ENCODE data around the gene HEMGN.
A peak's percentile ranks its signal among the peaks of the same experiment; 100 is the strongest.

The HEMGN gene

DNA sequence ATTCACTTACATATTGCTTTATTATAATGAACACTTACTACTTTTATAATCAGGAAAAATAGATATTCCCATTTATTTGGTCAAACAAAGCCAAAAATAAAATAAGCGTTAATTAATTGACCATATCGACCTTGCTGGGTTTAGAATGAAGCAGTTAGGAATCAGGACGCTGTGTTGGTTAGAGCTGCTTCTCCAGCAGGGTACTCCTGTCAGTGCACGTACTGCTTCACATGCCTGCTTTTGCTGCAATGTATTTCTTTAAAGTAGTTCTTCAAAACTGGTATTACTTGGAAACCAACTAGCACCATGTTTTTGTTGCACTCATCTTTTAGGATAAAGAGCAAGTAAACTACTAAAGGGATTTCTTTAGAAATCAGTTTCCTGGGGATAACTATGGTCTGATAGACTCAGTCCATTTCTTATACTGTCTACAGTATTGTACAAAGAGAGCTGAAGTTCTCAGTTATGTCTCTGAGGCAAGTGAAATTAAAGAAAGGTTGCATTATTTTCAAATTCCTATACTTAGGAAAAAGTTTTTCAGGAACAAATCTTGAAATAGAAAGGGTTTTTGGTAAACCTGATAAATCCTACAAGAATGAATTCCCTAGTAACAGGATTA, 8.9 kb downstream of the HEMGN start:
- no peak for DNase-seq (ENCODE audit: low spot score)

DNA sequence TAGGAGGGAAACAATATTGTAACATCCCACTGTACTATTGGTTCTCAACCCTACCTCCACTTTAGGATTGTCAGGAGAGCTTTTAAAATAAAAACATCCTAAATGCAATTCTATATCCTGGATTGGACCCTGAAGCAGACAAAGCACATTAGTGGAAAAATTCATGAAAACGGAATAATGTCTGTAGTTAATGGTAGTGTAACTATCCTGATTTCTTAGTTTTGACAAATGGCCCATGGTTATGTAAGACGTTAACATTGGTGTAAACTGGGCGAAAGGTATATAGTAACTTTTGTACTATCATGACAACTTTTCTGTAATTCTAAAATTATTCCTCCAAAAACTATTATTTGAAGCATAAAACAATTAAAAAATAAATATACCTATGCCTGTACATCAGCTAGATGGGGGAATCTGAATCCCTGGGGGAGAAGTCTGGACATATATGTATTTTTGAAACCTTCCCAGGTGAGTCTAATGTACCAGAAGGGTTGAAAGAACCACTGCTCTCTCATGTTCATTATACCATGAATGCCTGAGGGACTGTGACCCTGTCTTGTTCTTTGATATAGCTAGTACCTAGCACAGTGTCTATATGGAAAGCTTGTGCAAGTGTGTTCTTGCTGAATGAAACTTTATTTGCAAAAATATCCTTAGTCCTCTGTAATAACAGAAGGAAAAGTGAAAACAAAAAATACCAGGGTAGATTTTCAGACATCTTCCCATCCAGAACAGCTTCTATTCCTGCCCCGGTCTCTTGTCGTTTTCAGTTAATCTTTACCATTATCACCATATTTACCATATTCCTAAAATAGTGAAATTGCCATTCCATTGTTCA, 12.3 kb downstream of the HEMGN start:
- no peak for DNase-seq (ENCODE audit: low spot score)

DNA sequence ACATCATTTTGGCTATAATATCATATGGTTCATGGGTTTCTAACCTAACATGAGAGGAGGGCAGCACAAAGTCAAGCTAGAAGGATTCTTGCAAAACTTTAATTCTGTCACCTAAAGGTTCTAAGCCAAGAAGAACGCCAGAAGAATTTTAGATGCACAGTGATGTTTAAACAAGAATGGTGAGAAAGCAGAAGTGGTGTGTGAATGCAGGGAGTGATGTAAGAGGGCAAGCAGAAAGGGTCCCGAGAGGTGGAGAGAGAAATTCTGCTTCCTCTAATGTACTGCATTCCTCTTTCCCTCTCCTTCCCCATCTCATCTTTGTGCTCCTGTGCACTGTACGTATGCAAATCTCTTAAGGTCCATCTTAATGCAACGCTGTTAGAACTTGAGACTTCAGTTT, 13.6 kb downstream of the HEMGN start:
- DNase-seq (ENCODE audit: low spot score): no peak

DNA sequence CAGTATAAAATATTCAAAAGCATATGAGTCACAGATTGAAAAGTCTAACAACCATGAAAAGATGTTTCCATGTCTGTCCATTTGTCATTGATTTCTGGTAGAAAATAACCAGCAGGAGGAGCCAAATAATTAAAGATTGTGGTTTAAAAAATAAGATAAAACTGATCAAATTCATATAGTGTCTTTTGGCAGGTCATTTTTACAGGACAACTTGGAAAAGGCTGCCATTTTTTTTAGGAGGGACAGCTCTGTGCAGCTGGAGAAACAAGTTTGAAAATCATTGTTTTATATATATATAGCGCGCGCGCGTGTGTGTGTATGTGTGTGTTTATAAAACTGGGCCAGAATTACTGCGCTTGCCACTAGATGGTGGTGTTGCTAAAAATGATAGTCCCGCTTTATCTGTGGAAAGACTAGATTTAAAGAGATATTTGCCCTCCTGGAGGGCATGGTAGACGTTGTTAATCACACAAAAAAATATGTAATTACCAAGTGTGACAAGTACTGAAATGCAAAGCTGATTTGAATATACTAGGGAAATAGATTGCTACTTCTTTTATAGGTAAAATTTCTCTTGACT, 14.4 kb downstream of the HEMGN start:
- DNase-seq (ENCODE audit: low spot score): peak; percentile 76

DNA sequence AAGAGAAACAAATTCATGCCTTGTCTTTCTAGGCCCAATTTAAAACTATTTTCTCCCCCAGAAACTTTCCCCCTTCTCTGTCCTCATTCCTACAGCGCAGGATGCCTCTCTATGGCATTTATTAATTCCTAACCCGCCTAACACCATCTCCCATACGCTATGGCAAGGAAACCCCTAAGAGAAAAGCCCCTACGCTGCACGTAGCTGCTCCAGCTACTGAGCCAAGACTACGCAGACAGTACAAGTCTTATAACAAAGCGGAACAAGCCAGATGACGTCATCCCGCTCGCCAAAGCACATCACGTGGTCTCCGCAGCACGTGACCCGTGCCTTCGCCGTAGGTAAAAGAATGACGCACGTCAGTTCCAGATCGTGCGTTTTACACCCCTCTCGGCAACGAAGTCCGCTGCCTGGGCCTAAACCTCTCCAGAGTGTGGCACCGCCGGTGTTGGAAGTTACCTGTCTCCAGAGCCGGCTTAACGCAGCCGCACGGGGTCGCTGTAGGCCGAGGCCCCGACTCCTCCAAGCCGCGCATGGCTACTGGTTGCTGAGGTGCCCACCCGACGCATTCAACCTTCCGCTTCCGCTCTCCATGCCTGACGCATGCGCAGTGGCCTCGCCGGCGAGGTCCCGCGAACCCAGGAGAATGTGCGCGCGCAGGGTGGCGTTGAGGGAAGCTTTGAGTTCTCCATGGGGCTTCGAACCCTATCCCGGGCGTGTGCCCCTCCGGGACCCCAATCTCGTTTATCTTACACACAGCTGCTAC, 15.8 kb downstream of the HEMGN start, which contains the start of gene TRMO:
TSS of gene TRMO (minus strand) at position 542 of the 766 bp plus-strand sequence. CDS start at position 535, 7 bp downstream.
- DNase-seq (ENCODE audit: low spot score): peak; percentile 97

DNA sequence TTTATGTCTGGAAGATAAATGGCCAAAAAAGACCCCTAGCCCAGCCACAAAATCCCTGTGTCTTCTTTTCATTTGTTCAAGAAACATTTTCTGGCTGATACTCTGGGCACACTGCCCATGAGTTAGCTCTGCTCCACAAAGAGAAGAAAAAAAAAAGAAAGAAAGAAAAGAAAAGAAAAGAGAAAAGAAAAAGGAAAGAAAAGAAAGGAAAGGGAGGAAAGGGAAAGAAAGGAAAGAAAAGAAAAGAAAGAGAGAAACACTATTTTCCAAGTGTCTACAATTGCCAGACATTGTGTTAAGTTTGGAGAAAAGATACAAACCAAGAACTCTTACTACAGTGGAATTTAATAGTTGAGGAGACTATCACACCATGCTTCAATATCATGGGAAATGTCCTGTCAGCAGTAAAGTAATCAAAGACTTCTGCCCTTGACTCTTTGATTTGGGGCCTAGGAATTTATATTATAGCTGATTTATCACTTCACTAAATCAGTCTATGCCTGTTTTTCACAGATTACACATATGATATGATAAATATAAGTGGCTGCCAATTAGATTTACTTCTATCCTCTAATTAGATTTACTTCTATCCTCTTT, 18.7 kb downstream of the HEMGN start:
- no peak for DNase-seq (ENCODE audit: low spot score)

DNA sequence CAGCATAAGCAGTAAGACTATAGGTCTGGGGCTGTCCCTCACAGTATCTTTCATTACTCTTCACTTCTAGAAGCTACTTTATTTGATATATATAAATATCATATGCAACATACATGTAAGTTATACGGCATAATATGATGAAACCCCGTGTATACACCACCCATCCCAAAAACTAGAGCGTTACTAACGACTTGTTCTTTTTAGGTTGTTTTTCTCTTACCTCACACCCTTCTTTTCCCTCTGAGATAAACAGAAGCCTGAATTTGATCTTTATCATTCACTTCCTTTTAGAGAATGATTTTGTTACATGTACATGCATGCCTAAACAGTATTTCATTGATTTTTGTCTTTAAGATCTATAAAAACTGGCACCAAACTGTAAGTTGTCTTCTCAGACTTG, 19.4 kb downstream of the HEMGN start:
- DNase-seq (ENCODE audit: low spot score): no peak

DNA sequence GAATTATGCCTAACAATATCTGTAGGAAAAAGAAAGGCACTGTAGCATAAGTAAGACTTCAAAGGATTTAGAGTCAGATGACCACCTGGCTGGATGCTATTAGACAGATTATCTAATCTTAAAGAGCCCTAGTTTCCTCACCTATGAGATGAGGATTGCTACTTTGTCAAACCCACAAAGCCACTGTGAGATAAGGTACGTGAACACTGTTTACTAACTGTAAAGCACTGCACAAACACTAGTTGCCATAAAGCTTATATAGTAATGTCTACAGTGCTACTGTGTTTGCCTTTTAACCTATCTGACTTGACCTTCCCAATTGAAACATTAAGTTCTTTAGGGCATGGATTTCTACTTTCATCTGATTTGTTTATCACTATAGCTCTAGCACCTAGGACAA, 26.0 kb downstream of the HEMGN start:
- DNase-seq (ENCODE audit: low spot score): no peak

DNA sequence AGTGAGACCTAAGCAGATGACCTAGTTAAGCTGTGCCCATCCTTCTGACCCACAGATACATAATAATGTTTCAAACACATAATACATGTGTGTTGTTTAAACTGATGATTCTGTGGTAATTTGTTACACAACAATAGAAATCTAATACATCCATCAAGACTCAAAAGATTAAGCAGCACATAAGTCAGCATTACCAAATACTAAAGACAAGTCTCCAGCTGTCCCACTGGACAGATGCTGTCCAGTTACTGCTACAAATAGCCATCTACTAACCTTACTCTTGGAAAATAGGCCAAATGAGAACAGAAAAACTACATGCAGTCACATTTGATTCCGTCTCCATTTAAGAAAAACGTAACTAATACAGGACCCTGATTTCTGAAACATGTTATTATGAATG, 26.4 kb downstream of the HEMGN start:
- no peak for DNase-seq (ENCODE audit: low spot score)

DNA sequence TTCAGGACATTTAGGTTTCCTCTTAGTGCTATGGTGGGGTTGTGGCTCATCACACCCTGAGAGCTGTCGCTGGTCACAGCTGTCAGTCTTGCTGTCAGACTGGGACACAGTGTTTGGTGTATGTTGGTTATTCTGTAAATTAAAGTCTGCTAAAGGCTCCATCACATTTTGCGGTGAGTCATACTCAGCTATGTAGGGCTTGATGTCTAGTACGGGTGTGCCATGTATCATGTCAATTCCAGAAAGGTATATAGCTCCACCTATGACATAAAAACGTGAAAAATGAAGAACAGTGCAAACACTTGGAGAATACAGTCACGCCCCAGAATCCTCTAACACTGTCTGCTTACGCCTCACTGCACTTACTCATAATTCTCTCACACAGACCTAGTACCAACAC, 27.6 kb downstream of the HEMGN start:
- DNase-seq (ENCODE audit: low spot score): no peak

DNA sequence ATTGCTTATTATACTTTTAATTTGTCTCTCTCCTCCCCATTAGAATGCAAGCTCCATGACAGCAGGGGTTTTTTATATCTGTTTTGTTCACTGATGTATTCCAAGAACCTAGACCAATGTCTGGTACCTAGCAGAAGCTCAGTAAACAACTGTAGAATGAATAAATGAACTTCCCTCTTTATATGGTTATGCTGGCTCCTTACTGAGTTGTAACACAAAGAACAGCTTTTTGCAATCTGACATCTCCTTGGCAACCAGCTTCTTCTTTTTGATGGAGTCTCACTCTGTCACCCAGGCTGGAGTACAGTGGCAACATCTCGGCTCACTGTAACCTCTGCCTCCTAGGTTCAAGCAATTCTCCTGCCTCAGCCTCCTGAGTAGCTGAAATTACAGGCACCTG, 29.3 kb downstream of the HEMGN start:
- no peak for DNase-seq (ENCODE audit: low spot score)

DNA sequence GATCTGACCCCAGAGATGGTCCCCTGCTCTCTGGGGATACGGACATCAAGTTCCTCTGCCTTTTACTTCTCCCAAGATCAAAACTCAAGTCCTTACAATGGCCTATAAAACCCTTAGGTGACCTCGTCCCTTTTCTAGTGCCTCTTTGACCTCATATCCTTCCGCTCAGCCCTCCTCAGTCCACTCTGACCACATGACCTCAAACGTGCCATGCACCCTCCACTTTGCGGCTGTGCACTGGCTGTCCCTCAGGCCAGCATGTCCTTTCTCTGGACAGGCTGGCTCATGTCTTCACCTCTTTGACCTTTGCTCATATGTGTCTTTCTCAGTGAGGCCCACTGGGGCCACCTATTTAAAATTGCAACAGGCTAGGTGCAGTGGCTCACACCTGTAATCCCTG, 30.3 kb downstream of the HEMGN start:
- DNase-seq (ENCODE audit: low spot score): no peak

DNA sequence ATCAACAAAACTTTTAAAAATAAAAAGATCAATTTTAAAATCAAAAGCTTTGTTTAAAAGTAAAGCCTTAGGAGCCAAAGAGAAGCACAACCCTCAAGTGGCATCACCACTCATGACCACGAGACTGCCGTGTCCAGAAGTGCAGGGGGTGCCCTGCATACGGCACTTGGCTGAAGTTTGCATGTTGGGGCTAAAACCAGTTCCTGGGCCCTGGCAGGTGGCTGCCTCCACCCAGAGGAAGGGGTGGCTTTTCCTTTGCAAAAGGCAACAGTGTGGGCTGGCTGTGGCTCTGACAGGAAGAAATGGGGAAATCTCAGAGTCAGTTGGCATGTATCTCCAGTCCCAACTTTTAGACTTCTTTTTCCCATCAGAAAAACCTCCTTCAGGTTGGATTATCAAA, 30.9 kb downstream of the HEMGN start:
- peak; percentile 34 for DNase-seq (ENCODE audit: low spot score)

DNA sequence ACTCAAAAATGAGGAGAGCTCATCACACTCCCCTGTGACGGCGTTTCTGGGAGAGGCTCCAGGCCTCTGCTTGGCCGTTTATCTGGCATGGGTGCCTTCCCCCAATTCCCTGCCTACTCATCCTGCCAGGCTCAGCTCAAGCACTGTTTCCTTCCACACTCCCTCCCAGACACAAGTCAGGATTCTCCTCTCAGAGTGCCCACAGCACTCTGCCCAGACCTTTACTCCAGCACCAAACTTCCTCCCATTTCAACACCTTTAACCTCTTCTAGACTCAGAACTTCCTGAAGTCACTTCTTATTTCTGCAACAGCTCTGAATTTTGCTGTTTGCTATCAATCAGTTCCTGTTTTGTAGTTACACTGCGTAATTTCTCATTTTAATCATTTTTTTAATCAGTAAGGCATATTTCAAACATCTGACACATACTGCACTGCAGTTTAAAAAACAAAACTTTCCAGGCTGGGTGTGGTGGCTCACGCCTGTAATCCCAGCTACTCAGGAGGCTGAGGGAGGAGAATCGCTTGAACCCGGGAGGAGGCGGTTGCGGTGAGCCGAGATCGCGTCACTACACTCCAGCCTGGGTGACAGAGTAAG, 31.6 kb downstream of the HEMGN start:
- peak; percentile 27 for DNase-seq (ENCODE audit: low spot score)

DNA sequence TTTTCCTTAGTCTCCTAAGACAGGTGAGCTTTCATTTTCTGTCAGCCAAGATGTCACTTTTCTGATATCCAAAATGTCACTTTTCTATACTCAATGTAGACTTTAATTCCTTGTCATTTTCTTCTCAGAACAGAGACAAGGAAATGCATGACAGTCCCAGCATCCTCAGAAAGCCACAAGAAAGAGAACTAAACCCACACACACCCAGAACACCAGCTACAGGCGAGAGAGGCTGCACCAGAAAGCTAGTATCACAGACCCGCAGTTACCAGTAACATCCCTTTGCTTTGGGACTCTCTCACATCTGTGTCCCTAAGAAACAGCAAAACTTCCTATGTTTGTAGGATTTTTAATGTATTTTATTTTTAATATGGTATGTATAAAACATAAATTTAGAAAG, 32.7 kb downstream of the HEMGN start:
- DNase-seq (ENCODE audit: low spot score): peak; percentile 76

DNA sequence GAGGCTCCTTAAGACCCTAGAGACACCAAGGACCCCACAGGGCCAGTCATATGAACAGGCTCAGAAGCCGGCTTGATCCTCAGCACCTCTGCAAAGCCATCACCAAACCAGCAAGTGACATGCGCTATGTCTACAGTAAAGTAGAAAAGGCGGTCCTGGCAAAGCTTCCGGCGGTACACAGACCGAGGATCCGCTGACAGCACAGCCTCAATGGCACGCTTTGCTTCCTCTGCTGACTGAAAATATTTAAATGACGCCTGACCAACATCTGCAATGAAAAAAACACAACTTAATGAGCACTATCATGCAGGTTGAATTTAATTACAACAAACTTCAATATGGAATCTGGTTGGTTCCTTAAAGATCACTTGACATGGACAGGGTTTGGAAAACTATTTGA, 33.2 kb downstream of the HEMGN start:
- peak; percentile 73 for DNase-seq (ENCODE audit: low spot score)

DNA sequence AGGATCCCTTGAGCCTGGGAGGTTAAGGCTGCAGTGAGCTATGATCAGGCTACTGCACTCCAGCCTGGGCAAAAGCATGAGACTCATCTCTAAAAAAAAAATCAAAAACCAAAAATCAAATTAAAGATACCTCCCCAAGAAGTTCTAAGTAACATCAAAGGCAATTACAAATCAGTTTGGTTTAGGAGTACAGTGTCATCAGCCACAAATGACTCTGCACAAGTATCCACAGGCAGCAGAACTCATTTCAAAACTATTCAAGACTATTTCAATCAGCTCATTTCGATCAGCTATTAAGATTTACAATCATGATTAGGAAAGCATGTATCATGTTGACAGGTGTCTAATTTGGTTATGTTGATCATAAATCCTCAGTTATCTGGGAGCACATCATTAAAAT, 34.8 kb downstream of the HEMGN start:
- DNase-seq (ENCODE audit: low spot score): no peak

DNA sequence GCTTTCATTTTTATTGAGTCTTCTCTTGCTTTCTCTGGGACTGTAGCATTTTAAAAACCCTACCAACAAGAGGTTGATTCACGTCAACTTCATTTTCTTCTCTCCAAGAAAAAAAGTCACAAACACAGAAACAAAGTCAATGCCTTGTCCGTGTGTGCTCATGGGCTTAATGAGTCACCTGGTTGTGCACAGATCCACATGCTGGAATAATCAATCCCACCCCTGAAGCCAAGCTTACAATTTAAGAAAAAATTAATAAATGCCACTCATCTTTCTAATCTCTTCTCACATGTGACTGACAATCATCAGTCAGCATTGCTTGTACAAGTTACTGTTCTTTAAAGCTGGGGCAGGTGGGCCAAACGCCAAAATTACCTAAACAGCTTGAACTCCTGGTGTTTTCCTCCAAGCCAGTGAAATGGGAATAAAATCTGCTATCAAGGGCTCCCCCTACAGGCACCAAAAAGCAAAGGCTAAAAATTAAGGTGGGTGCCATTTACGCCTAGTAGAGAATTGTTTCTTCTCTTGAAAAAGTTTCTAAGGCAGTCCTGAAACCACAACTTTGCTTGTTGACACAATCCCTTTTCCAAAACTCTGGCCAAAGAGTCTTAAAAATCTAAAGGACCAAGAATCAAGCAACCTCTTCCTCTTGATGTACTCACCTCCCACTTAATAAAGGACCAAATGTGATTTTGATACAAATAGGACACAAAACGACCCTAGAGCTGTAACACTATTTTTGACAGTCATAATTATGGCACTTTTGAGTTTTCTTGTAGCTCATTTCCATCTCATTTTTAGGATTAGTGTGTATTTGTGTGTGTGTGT, 37.0 kb downstream of the HEMGN start:
- DNase-seq (ENCODE audit: low spot score): peak; percentile 49

DNA sequence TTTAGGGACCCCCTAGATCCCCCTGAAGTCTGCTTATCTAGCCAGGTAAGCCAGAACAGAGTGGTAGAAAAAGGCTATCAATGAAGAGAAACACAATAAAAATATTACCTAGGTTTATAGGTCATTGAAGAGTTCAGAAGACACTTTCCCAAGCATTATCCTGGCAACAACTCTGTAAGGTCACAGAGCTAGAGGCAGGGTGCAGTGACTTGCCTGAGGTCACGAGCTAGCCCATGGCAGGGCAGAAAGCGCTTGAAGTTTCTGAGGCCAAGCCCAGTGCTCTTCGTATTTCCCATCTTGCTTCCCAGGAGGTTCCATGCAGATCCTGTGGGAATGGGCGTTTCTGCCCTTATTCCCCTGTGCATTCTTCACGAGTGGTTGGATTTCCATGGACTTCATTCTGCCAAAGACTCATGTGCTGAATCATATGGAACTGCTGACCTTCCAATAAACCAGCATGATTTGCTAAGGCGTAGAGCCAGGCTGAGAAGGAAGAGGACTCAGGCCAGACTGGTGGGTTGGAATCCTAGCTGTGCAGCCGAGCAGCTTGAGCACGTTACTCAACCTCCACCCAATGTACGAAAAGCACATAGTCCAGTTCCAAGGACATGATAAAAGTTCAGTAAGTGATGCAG, 37.8 kb downstream of the HEMGN start:
- no peak for DNase-seq (ENCODE audit: low spot score)

DNA sequence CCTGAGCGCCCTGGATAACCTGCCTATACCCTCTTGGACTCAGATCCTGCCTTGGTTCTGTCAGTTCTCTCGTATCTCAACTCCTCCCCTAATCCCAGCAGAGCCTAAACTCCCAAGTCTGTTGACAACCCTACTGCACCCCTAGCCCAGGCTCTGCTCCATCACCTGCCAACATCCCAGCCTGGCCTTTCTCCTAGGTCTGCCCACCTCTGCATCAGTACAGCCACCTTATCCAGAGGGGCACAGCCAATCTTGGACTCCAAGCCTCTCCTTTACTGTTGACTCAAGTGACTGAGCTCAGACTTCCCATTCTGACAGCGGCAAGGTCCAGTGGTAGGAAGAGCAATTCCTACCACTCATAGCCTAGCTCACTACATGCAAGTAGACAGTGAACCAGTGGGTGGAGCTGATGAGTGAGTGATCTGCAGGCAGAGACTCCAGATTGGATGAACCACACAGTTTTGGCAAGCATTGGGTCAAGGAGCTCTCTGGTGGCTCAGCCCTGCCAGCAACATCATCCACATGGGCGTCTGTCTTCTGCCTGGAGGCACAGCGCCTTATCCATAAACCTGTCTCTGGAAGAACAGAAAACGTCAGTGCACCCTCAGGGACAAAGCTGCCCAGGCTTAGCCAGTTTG, 42.2 kb downstream of the HEMGN start:
- DNase-seq (ENCODE audit: low spot score): no peak

Data from CD4-positive, alpha-beta T cell treated with Interleukin-6 at 100 ng/mL for 8 hours (primary cell).